ENCODE measurements around the gene TBC1D23.
A peak's percentile ranks its signal among the peaks of the same experiment; 100 is the strongest.
"Not testable (repeated sequence)": the region's sequence is repeated elsewhere in the genome, so short reads cannot be mapped to it uniquely, and the experiment has no call there.

Gene TBC1D23

GRCh38 chr3:100260685-100261484 is at the start of gene TBC1D23:
Gene TBC1D23 (plus strand): TSS chr3:100260992. CDS start chr3:100261019, 27 bp downstream.
- DNase-seq = peak; percentile 100

DNA sequence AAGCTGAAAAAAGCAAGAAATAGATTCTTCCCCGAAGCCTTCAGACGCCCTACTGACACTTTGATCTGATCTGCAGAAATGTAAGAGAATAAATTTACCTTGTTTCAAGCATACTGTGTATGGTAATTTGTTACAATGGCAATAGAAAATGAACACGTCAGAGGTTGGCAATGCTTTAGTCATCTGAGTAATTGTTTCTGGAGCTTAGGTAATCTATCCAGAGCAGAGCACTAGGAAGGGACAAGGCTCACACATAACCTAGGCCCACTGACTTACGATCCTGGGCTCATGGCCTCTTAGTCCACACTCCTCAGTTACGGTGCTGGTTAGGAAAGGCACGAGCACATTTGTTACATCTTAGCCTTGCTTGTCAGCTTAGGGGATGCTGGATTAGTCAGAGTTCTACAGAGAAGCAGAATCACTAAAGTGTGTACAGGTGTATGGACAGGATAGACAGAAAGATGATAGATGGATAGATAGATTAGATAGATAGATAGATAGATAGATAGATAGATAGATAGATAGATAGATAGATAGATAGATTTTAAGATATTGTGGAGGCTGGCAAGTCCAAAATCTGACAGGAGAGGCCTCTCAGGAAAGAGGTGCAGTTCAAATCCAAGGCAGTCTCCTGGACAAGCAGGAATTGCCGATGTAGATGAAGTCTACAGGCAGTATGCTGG is 46.8 kb upstream of the TBC1D23 start:
- DNase-seq = no peak

- DNase-seq = no peak
Observed at GRCh38 chr3:100214574-100214964, 46.2 kb upstream of the TBC1D23 start.

DNA sequence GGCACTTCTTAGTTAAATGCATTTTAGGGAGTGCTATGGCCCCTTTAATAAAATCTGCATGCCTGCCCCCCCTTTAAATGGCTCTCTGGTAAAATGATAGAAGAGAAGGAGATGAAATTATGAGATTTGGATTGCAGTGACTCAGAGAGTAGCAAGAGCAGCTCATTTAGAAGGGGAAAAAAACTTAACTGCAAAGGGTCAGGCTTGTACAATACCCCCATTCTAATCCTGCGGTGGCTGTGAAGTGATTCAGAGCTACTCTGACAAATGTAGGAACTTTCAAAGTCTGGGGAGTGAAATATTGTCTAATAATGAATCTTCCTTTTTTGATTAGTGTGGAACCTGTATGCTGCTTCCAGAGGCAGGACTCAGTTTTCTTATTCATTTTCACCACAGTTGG is 44.1 kb upstream of the TBC1D23 start:
- DNase-seq = no peak

GRCh38 chr3:100221159-100221558 is 39.6 kb upstream of the TBC1D23 start:
- no peak for DNase-seq

- DNase-seq = no peak
Observed at GRCh38 chr3:100225193-100225592, 35.6 kb upstream of the TBC1D23 start.

DNA sequence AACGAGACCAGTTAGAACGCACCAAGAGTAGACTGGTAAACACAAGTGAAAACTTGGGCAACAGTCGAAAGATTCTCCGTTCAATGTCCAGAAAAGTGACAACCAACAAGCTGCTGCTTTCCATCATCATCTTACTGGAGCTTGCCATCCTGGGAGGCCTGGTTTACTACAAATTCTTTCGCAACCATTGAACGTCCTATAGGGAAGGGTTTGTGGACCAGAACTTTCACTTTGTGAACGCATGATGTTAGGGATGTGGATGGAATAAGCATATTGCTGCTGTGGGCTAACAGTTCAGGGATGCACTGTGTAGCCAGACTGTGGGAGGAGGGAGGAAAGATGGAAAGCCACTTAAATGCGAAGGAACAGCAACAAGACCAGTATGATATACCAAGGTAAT is 34.9 kb upstream of the TBC1D23 start:
- no peak for DNase-seq

- DNase-seq = peak; percentile 6
Observed at GRCh38 chr3:100226712-100227429, 33.9 kb upstream of the TBC1D23 start.

DNA sequence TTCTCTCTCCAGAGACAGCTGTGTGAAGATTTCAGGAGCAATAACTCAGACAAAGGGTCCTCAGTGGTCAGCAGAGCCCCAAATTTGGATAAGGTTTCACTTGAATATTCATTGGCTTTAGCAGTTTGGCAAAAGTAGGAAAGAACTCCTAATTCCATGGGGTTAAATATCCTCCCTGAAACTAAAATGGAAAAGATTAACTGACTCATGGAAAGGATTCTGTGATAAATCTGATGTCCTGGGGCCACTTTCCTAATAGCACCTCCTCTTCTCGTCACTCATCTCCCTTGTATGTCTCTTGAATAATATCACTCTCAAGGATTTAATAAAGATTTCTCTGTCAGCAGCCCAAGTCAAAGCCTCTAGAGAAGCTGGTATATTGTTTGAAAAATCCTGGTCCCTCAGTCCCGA is 33.3 kb upstream of the TBC1D23 start:
- no peak for DNase-seq

DNA sequence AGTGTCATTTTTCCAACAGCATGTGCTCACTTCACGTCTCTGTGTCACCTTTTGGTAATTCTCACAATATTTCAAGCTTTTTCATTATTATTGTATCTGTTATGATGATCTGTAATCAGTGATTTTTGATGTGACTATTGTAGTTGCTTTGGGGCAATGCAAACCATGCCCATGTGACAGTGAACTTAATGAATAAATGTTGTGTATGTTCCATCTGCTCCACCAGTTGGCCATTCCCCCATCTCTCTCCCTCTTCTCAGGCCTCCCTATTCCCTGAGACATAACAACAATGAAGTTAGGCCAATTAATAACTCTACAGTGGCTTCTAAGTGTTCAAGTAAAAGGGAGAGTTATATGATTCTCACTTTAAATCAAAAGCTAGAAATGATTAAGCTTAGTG is 32.5 kb upstream of the TBC1D23 start:
- no peak for DNase-seq

GRCh38 chr3:100229188-100229587 is 31.6 kb upstream of the TBC1D23 start:
- DNase-seq = not testable (repeated sequence)

- DNase-seq = no peak
Observed at GRCh38 chr3:100230710-100231109, 30.1 kb upstream of the TBC1D23 start.

DNA sequence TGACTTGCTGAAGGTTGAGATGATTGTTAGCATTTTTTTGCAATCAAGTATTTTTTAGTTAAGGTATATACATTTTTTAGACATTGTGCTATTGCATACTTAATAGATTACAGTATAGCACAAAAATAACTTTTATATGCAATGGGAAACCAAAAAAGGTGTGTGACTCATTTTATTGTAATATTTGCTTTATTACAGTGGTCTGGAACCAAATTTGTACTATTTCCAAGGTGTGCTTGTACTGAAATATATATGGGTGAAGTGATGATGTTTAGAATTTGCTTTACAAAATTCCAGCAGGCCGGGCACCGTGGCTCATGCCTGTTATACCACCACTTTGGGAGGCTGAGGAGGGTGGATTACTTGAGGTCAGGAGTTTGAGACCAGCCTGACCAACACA is 29.1 kb upstream of the TBC1D23 start:
- no peak for DNase-seq

- DNase-seq = no peak
Observed at GRCh38 chr3:100234364-100234763, 26.4 kb upstream of the TBC1D23 start.

GRCh38 chr3:100238599-100238998 is 22.2 kb upstream of the TBC1D23 start:
- DNase-seq = no peak

- DNase-seq = not testable (repeated sequence)
Observed at GRCh38 chr3:100242471-100242870, 18.3 kb upstream of the TBC1D23 start.

GRCh38 chr3:100244264-100244663 is 16.5 kb upstream of the TBC1D23 start:
- no peak for DNase-seq

- no peak for DNase-seq
Observed at GRCh38 chr3:100245136-100245535, 15.7 kb upstream of the TBC1D23 start.

DNA sequence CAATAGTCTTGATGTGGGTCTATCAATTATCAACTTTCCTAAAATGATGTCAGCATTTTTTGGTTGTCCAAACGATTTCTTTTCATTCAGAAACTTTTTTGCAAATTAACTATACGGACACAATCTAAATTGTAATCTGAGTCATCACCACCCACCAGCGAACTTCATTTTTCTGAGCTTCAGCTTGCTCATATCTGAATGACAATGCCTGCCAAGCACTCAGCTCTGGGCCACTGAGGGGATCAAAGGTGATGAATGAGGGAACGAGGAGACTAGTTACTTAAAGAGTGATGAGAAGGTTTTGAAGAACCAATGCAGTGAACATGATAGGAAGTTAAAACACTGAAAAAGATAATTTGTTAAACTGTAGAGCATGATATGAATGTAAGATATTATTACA is 14.9 kb upstream of the TBC1D23 start:
- no peak for DNase-seq

DNA sequence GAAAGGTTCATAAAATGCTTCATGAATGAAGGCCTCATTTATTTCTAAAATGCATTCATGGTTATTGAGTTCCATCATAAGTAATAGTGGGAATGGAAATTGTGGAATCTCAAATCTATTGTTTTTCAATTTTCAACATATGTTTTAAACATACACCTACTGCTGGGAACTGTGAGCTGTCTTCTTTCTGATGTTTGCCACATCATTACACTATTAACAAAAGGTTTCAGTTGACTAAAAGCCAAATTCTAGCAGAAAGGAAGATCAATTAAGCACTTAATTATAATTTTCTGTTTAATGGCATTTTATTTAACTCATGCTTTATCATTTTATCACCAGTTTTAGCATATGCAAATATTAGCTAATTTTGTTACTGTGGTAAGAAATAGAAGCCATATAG is 13.8 kb upstream of the TBC1D23 start:
- DNase-seq = no peak

- DNase-seq = no peak
Observed at GRCh38 chr3:100252001-100252400, 8.8 kb upstream of the TBC1D23 start.

- DNase-seq = peak; percentile 76
Observed at GRCh38 chr3:100254168-100254777, 6.5 kb upstream of the TBC1D23 start.

GRCh38 chr3:100256731-100257151 is 4.1 kb upstream of the TBC1D23 start:
- DNase-seq = no peak
